BJ (cell line): ENCODE data around the gene ETV6. TPM values are rescaled to one million over a fixed set of nuclear protein-coding genes. Genes with fewer than 3 reads are reported as not detected.
"Not testable (repeated sequence)": the region's sequence is repeated elsewhere in the genome, so short reads cannot be mapped to it uniquely, and the experiment has no call there.

Experiments used
- CTCF ChIA-PET: fragments of 350-600 bp; formaldehyde crosslinking; extraction: SDS; loops from one replicate; lab custom pipeline; 2021; ENCODE audit warnings: antibody characterized with exemption, inconsistent platforms; lab: Yijun Ruan, JAX
- POLR2A ChIA-PET: fragments of 300-600 bp; sonication (Branson Sonifier 250); formaldehyde crosslinking; extraction: SDS; loops from one replicate; lab custom pipeline; 2021; ENCODE audit warnings: antibody characterized with exemption; lab: Charles Lee
- DNase-seq: peaks from one replicate; pipeline ENCODE4 v3.0.0-alpha.2; 2011; ENCODE audit warnings: low read depth
- H3K27me3 ChIP-seq: 2 replicates; pipeline ENCODE4 v1.6.0; 2011; ENCODE audit warnings: low read length; ENCODE audit not compliant: control insufficient read depth, insufficient read depth
- H3K36me3 ChIP-seq: 2 replicates; pipeline ENCODE4 v1.5.1; 2011; ENCODE audit warnings: low read length; ENCODE audit not compliant: control insufficient read depth, insufficient read depth
- H3K4me3 ChIP-seq: 2 replicates; pipeline ENCODE4 v1.5.1; 2011; ENCODE audit warnings: low read depth, mild to moderate bottlenecking, control low read depth, low read length
- CTCF ChIP-seq: IDR thresholded peaks from 2 replicates; pipeline ENCODE4 v1.5.1; 2011; ENCODE audit warnings: low read depth, mild to moderate bottlenecking, control low read depth, inconsistent platforms, low read length, moderate library complexity; ENCODE audit not compliant: insufficient read depth
- polyA plus RNA-seq: library from polyadenylated mRNA; depleted of rRNA; stranded (reverse); fragments of >200 nt; gene quantifications from 2 replicates; pipeline ENCODE4 v1.2.3, GENCODE V29; 2011

The ETV6 gene
- polyA plus RNA-seq, 1 experiment: 10.7 TPM

GRCh38 chr12:11624116-11624515 is 25.4 kb upstream of the ETV6 start:
- no peaks in the 10 kb centered on the region for H3K27me3 ChIP-seq
- TF ChIP-seq CTCF: no peak
- DNase-seq: no peak
- POLR2A ChIA-PET: no interaction called here
- H3K4me3 ChIP-seq: no peak overlapping the region
- no peaks in the 10 kb centered on the region for H3K36me3 ChIP-seq
- CTCF ChIA-PET: interaction anchor here (0.6 to 2.4 kb wide), 4 partner anchors 9 to 407 kb away, joined by 3 to 8 read pairs (median 4); no protein-coding TSS in a partner anchor

GRCh38 chr12:11627709-11628108 is 21.8 kb upstream of the ETV6 start:
- POLR2A ChIA-PET, H3K36me3 ChIP-seq, DNase-seq, H3K27me3 ChIP-seq, H3K4me3 ChIP-seq: not testable (repeated sequence)
- CTCF ChIA-PET: interaction anchor here (1.1 to 1.4 kb wide), 2 partner anchors 10 to 406 kb away, joined by 3 to 8 read pairs; no protein-coding TSS in a partner anchor

- ChIA-PET POLR2A (no interaction called here), CTCF (interaction anchor here (1.1 to 1.4 kb wide), 2 partner anchors 10 to 405 kb away, joined by 3 to 8 read pairs; no protein-coding TSS in a partner anchor)
- no peak for DNase-seq
- H3K4me3 ChIP-seq: no peak overlapping the region
- no peak for TF ChIP-seq CTCF
- no peaks in the 10 kb centered on the region for H3K27me3 ChIP-seq
- no peaks in the 10 kb centered on the region for H3K36me3 ChIP-seq
Measured at GRCh38 chr12:11628353-11628752, 21.1 kb upstream of the ETV6 start.

GRCh38 chr12:11630046-11630706 is 19.3 kb upstream of the ETV6 start:
- ChIA-PET POLR2A (no interaction called here), CTCF (no interaction called here)
- Histone ChIP-seq H3K27me3 (no peaks in the 10 kb centered on the region), H3K4me3 (no peak overlapping the region), H3K36me3 (no peaks in the 10 kb centered on the region)
- no peak for DNase-seq
- no peak for TF ChIP-seq CTCF

GRCh38 chr12:11631288-11631687 is 18.2 kb upstream of the ETV6 start:
- no peaks in the 10 kb centered on the region for H3K27me3 ChIP-seq
- CTCF ChIA-PET: no interaction called here

GRCh38 chr12:11631881-11632280 is 17.6 kb upstream of the ETV6 start:
- POLR2A ChIA-PET: not testable (repeated sequence)

More at GRCh38 chr12:11631288-11631687, 18.2 kb upstream of the ETV6 start:
- POLR2A ChIA-PET: no interaction called here
- TF ChIP-seq CTCF: no peak
- Histone ChIP-seq H3K36me3 (no peaks in the 10 kb centered on the region), H3K4me3 (no peak overlapping the region)
- DNase-seq: no peak

More at GRCh38 chr12:11631881-11632280, 17.6 kb upstream of the ETV6 start:
- H3K36me3 ChIP-seq, H3K27me3 ChIP-seq, H3K4me3 ChIP-seq, CTCF ChIA-PET, DNase-seq: not testable (repeated sequence)
